Measurements from ENCODE around the gene HS6ST2.

DNA sequence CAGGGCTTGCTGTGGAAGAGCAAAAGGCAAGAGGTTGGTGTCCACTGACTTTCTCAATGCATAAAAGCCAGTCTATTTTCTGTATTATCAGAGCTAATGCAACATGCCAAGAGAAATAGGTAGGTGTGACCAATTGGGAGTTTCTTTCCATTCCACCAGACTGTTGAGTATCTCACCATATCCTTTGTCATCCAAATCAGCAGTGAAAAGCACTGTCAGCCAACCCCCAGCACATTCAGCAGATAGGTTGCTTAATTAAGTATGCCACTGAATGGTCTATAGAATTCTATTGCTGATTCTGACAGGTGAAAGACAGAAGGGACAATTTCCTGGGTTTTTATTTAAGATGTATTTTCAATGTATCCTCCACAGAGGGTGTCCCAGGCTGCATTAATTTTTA lies 139.8 kb downstream of the HS6ST2 start:
- TF ChIP-seq, protein P1, sequence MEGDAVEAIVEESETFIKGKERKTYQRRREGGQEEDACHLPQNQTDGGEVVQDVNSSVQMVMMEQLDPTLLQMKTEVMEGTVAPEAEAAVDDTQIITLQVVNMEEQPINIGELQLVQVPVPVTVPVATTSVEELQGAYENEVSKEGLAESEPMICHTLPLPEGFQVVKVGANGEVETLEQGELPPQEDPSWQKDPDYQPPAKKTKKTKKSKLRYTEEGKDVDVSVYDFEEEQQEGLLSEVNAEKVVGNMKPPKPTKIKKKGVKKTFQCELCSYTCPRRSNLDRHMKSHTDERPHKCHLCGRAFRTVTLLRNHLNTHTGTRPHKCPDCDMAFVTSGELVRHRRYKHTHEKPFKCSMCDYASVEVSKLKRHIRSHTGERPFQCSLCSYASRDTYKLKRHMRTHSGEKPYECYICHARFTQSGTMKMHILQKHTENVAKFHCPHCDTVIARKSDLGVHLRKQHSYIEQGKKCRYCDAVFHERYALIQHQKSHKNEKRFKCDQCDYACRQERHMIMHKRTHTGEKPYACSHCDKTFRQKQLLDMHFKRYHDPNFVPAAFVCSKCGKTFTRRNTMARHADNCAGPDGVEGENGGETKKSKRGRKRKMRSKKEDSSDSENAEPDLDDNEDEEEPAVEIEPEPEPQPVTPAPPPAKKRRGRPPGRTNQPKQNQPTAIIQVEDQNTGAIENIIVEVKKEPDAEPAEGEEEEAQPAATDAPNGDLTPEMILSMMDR (IDR thresholded peaks at IDR 0.05; ENCODE audit: low read depth, low read length, poor library complexity, severe bottlenecking), result no peak
- no peak for TF ChIP-seq EZH2phosphoT487 (IDR thresholded peaks at IDR 0.05; ENCODE audit: borderline replicate concordance, low read length)

Data from DOHH2 (cell line).